NCI-H345 treated with DMSO at 0.1 percent for 48 hours (cell line): ENCODE data around the gene INPP5D.
"Not testable (repeated sequence)": the region's sequence is repeated elsewhere in the genome, so short reads cannot be mapped to it uniquely, and the experiment has no call there.

ENCODE experiments used
- DNase-seq: peaks from one replicate; lab custom pipeline; 2025; ENCODE audit not compliant: unreplicated experiment; lab: John Stamatoyannopoulos, UW

The INPP5D gene

GRCh38 chr2:233133239-233133638, 73.1 kb downstream of the INPP5D start:
- DNase-seq, result no peak

DNA sequence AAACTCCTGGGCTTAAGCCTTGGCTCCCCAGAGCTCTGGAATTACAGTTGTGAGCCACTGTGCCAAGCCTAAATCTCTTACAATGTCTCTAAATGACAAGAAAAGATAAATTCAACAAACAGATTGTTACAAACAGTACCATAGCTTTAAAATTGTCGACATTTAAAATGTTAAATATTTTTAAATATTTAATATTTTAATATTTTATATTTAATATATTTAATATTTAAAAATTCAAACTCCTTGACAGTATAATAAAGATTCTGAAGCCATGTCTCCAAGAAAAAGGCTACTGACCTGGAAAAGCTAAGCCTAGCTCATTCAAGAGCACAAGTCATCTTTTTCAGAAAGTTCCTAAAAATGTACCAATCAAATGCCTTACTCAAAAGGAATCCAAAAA, 75.3 kb downstream of the INPP5D start:
- no peak for DNase-seq

DNA sequence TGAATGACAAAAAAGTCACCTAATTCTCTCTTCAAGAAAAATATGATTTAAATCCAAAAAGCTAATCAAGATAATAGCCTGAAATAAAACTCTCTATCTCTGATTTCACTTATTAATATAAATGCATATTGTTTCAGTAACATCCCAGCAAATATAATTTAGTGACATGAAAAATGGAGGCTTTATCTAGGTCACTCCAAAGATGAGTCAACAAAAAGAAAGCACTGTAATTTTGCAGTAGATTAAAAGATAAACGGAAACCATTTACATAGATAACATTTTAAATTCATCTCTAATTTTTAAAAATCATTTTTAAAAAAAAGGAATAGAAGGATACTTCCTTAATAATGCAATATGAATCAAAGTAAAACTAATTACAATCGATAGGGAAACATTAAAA, 76.9 kb downstream of the INPP5D start:
- DNase-seq, result no peak

GRCh38 chr2:233140077-233140585, 80.0 kb downstream of the INPP5D start:
- no peak for DNase-seq

DNA sequence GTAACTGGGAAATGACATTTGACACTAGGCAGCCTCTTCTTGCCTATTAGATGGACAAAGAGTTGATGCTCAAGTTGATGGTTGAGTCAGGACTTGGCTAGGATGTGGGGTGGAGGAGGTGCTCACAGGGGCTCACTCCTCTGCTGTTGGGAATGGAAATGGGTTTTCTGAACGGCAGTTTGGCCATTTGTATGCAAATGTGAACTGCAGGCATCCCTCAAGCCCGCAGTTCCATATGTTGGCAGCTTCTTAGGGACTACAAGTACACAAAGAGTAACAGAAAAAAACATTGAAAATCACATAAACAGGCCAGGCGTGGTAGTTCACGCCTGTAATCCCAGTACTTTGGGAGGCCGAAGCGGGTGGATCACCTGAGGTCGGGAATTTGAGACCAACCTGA, 80.8 kb downstream of the INPP5D start:
- no peak for DNase-seq

- DNase-seq, result no peak
Measured at GRCh38 chr2:233141901-233142300, 81.8 kb downstream of the INPP5D start.

- no peak for DNase-seq
Measured at GRCh38 chr2:233142355-233142897, 82.3 kb downstream of the INPP5D start.

GRCh38 chr2:233143700-233144331, 83.7 kb downstream of the INPP5D start:
- DNase-seq, result no peak

DNA sequence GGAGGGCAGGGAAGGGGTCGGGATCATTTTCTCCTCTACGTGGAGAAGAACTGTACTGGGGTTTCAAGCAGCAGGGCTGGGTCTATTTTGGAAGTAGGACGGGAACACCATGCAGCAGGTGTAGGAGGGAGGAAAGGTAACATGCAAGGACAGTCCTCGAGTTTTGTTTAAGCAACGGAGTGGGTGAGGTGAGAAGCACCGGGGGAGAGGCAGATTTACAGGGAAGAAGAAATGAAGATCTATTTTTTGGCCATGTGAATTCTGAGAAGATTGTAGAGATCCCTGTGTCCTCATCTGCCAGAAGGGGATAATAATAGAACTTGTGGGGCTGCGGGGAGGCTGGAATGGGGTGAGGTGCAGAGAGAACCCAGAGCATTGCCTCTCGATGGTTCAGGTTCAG, 85.6 kb downstream of the INPP5D start:
- no peak for DNase-seq

DNA sequence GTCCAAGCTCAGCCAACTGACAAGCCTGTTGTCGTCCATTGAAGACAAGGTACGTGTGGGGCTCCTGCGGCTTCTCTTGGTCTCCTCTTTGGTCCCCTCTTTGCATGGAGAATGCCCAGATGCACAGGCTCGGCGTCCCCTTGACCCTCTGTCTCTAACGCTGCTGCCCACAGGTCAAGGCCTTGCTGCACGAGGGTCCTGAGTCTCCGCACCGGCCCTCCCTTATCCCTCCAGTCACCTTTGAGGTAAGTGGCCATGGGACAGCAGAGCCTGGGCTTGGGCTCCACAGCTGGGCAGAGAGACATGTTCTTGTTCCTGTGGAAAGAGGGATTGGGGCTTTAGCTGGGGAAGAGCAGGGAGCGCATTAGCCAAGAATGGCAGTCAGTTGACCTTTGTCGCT, 86.1 kb downstream of the INPP5D start:
- no peak for DNase-seq

- DNase-seq, result no peak
Measured at GRCh38 chr2:233147136-233147828, 87.1 kb downstream of the INPP5D start.

DNA sequence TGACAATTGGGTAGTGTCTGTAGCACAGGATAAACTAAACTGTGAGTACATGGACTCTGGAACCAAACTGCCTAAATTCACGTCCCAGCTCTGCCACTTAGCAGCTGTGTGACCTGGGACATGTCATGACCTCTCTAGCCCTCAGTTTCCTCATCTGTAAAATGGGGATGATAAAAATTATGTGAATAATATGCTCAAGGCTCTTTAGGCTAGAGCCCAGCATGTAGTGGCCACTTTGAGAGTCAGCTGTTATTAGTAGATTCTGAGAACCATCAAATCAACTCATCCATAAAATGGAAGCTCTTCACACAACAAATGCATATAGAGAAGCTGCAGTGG, 87.7 kb downstream of the INPP5D start:
- no peak for DNase-seq

DNA sequence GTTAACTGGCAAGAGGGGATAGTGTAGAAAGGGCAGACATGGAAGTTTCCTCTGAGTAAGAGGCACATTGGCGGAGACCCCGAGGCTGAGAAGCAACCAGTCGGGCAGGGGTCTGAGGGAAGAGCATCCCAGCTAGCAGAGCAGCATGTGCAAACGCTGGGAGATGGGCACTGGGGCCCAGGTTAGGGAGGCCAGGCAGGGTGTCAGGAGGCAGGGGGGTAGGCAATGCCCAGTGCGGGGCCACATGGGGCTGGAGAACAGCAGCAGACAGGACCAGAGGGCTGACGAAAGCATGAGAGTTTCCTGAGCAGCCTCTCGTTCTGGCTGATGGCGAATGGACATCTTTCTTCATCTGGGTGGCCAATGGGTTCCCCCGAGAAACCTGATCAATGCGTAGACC, 88.2 kb downstream of the INPP5D start:
- DNase-seq, result no peak

- no peak for DNase-seq
Measured at GRCh38 chr2:233152541-233152940, 92.4 kb downstream of the INPP5D start.

GRCh38 chr2:233153146-233153798, 93.1 kb downstream of the INPP5D start:
- DNase-seq, result no peak

GRCh38 chr2:233156001-233156400, 95.9 kb downstream of the INPP5D start:
- no peak for DNase-seq

- DNase-seq, result not testable (repeated sequence)
Measured at GRCh38 chr2:233156461-233156860, 96.3 kb downstream of the INPP5D start.

GRCh38 chr2:233161730-233162129, 101.6 kb downstream of the INPP5D start:
- DNase-seq, result no peak

GRCh38 chr2:233162770-233163169, 102.6 kb downstream of the INPP5D start:
- DNase-seq, result no peak

- no peak for DNase-seq
Measured at GRCh38 chr2:233163486-233164103, 103.5 kb downstream of the INPP5D start.

- DNase-seq, result no peak
Measured at GRCh38 chr2:233164128-233164635, 104.0 kb downstream of the INPP5D start.
